ENCODE results near the gene ERC2.

GRCh38 chr3:56188201-56188600, 280.1 kb downstream of the ERC2 start:
- TF ChIP-seq POLR2AphosphoS5 (IDR thresholded peaks at IDR 0.05; ENCODE audit: low read depth, low read length) (no peak), TAF1 (IDR thresholded peaks at IDR 0.05; ENCODE audit: borderline replicate concordance, low read depth, low read length) (no peak)

All from GM12892 (cell line).